Lower leg skin (tissue), 3 donors: ENCODE results near the gene RCCD1.
"Not testable (repeated sequence)": the region's sequence is repeated elsewhere in the genome, so short reads cannot be mapped to it uniquely, and the experiment has no call there.

ENCODE experiments used
- POLR2A ChIP-seq, 2 donors: fragments of 450-650 bp; IDR thresholded peaks; one replicate each; pipeline ENCODE4 v1.6.1; 2016 to 2017; ENCODE audit warnings: antibody characterized with exemption in 2 of 2, mild to moderate bottlenecking in 1 of 2, moderate library complexity in 1 of 2
- TF ChIP-seq, protein P1 (sequence below), 3 donors: fragments of 450-650 bp; IDR thresholded peaks; one replicate each; pipeline ENCODE4 v1.5.1; 2016; ENCODE audit warnings: antibody characterized with exemption in 3 of 3, mild to moderate bottlenecking in 3 of 3, moderate library complexity in 2 of 3

DNA sequence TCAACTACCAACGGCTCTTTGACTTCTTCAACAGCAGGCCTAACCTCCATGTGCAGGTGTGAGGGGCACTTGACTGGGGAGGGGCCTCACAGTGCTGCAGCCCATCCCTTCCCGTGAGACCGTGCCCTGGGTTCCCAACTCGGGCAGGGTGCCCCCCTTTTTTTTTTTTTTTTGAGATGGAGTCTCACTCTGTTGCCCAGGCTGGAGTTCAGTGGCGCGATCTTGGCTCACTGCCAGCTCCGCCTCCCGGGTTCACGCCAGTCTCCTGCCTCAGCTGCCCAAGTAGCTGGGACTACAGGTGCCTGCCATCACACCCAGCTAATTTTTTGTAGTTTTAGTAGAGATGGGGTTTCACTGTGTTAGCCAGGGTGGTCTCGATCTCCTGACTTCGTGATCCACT is 45.2 kb upstream of the RCCD1 start:
- TF ChIP-seq POLR2A (IDR thresholded peaks at IDR 0.05) = not testable (repeated sequence)
- TF ChIP-seq, protein P1, sequence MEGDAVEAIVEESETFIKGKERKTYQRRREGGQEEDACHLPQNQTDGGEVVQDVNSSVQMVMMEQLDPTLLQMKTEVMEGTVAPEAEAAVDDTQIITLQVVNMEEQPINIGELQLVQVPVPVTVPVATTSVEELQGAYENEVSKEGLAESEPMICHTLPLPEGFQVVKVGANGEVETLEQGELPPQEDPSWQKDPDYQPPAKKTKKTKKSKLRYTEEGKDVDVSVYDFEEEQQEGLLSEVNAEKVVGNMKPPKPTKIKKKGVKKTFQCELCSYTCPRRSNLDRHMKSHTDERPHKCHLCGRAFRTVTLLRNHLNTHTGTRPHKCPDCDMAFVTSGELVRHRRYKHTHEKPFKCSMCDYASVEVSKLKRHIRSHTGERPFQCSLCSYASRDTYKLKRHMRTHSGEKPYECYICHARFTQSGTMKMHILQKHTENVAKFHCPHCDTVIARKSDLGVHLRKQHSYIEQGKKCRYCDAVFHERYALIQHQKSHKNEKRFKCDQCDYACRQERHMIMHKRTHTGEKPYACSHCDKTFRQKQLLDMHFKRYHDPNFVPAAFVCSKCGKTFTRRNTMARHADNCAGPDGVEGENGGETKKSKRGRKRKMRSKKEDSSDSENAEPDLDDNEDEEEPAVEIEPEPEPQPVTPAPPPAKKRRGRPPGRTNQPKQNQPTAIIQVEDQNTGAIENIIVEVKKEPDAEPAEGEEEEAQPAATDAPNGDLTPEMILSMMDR (IDR thresholded peaks at IDR 0.05) = not testable (repeated sequence)
